ENCODE measurements around the gene GNL2.
A peak's percentile ranks its signal among the peaks of the same experiment; 100 is the strongest.

Gene GNL2

GRCh38 chr1:37629726-37630425 lies 34.1 kb upstream of the GNL2 start:
- no peaks in the 10 kb centered on the region for H3K4me1 ChIP-seq (ENCODE audit: control insufficient read depth, insufficient read depth, low read length)
- H3K9me3 ChIP-seq (ENCODE audit: control insufficient read depth, insufficient read depth, low read length), result no peaks in the 10 kb centered on the region
- no peak overlapping the region for H3K4me3 ChIP-seq (ENCODE audit: low read length)
- WGBS (ENCODE audit: insufficient coverage, insufficient read length), result no CpG with 5 or more reads among the region's 7 CpGs
- peaks cover 57% of the 10 kb centered on the region for H3K27me3 ChIP-seq (ENCODE audit: control insufficient read depth, insufficient read depth, low read length)
- DNase-seq (ENCODE audit: low read depth, low spot score), result no peak
- no peaks in the 10 kb centered on the region for H3K36me3 ChIP-seq (ENCODE audit: control insufficient read depth, insufficient read depth, low read length)
- H3K27ac ChIP-seq (ENCODE audit: low read length), result no peak overlapping the region

- Histone ChIP-seq H3K27ac (ENCODE audit: low read length) (no peak overlapping the region), H3K36me3 (ENCODE audit: control insufficient read depth, insufficient read depth, low read length) (no peaks in the 10 kb centered on the region), H3K27me3 (ENCODE audit: control insufficient read depth, insufficient read depth, low read length) (peaks cover 48% of the 10 kb centered on the region), H3K9me3 (ENCODE audit: control insufficient read depth, insufficient read depth, low read length) (no peaks in the 10 kb centered on the region), H3K4me3 (ENCODE audit: low read length) (no peak overlapping the region), H3K4me1 (ENCODE audit: control insufficient read depth, insufficient read depth, low read length) (no peaks in the 10 kb centered on the region)
- no peak for DNase-seq (ENCODE audit: low read depth, low spot score)
Observed at GRCh38 chr1:37629008-37629407, 33.3 kb upstream of the GNL2 start.

GRCh38 chr1:37628026-37628556 lies 32.4 kb upstream of the GNL2 start:
- Histone ChIP-seq H3K4me1 (ENCODE audit: control insufficient read depth, insufficient read depth, low read length) (no peaks in the 10 kb centered on the region), H3K4me3 (ENCODE audit: low read length) (no peak overlapping the region), H3K27ac (ENCODE audit: low read length) (no peak overlapping the region), H3K9me3 (ENCODE audit: control insufficient read depth, insufficient read depth, low read length) (no peaks in the 10 kb centered on the region), H3K27me3 (ENCODE audit: control insufficient read depth, insufficient read depth, low read length) (peaks cover 39% of the 10 kb centered on the region), H3K36me3 (ENCODE audit: control insufficient read depth, insufficient read depth, low read length) (no peaks in the 10 kb centered on the region)
- WGBS (ENCODE audit: insufficient coverage, insufficient read length), result no CpG with 5 or more reads among the region's 8 CpGs
- no peak for DNase-seq (ENCODE audit: low read depth, low spot score)

GRCh38 chr1:37622131-37622530 lies 26.4 kb upstream of the GNL2 start:
- Histone ChIP-seq H3K9me3 (ENCODE audit: control insufficient read depth, insufficient read depth, low read length) (no peaks in the 10 kb centered on the region), H3K27me3 (ENCODE audit: control insufficient read depth, insufficient read depth, low read length) (peaks cover 3% of the 10 kb centered on the region; the same call in 1 of the 2 replicates), H3K27ac (ENCODE audit: low read length) (no peak overlapping the region), H3K4me3 (ENCODE audit: low read length) (no peak overlapping the region), H3K36me3 (ENCODE audit: control insufficient read depth, insufficient read depth, low read length) (no peaks in the 10 kb centered on the region), H3K4me1 (ENCODE audit: control insufficient read depth, insufficient read depth, low read length) (no peaks in the 10 kb centered on the region)
- no CpG with 5 or more reads among the region's 6 CpGs for WGBS (ENCODE audit: insufficient coverage, insufficient read length)
- peak; percentile 16 for DNase-seq (ENCODE audit: low read depth, low spot score)

- no peaks in the 10 kb centered on the region for H3K4me1 ChIP-seq (ENCODE audit: control insufficient read depth, insufficient read depth, low read length)
- no peak overlapping the region for H3K27ac ChIP-seq (ENCODE audit: low read length)
- no peak overlapping the region for H3K4me3 ChIP-seq (ENCODE audit: low read length)
- no peak for DNase-seq (ENCODE audit: low read depth, low spot score)
- WGBS (ENCODE audit: insufficient coverage, insufficient read length), result no CpG with 5 or more reads among the region's 10 CpGs
- no peaks in the 10 kb centered on the region for H3K36me3 ChIP-seq (ENCODE audit: control insufficient read depth, insufficient read depth, low read length)
- peaks cover 3% of the 10 kb centered on the region; the same call in 1 of the 2 replicates for H3K27me3 ChIP-seq (ENCODE audit: control insufficient read depth, insufficient read depth, low read length)
- no peaks in the 10 kb centered on the region for H3K9me3 ChIP-seq (ENCODE audit: control insufficient read depth, insufficient read depth, low read length)
Observed at GRCh38 chr1:37621326-37621870, 25.7 kb upstream of the GNL2 start.

GRCh38 chr1:37620707-37621106 lies 25.0 kb upstream of the GNL2 start:
- H3K4me1 ChIP-seq (ENCODE audit: control insufficient read depth, insufficient read depth, low read length), result no peaks in the 10 kb centered on the region
- H3K9me3 ChIP-seq (ENCODE audit: control insufficient read depth, insufficient read depth, low read length), result no peaks in the 10 kb centered on the region
- H3K36me3 ChIP-seq (ENCODE audit: control insufficient read depth, insufficient read depth, low read length), result no peaks in the 10 kb centered on the region
- H3K27ac ChIP-seq (ENCODE audit: low read length), result no peak overlapping the region
- no peak overlapping the region for H3K4me3 ChIP-seq (ENCODE audit: low read length)
- peaks cover 3% of the 10 kb centered on the region; the same call in 1 of the 2 replicates for H3K27me3 ChIP-seq (ENCODE audit: control insufficient read depth, insufficient read depth, low read length)
- DNase-seq (ENCODE audit: low read depth, low spot score), result no peak
- no CpG with 5 or more reads among the region's 6 CpGs for WGBS (ENCODE audit: insufficient coverage, insufficient read length)

GRCh38 chr1:37616330-37616729 lies 20.6 kb upstream of the GNL2 start:
- Histone ChIP-seq H3K36me3 (ENCODE audit: control insufficient read depth, insufficient read depth, low read length) (no peaks in the 10 kb centered on the region), H3K4me3 (ENCODE audit: low read length) (no peak overlapping the region), H3K9me3 (ENCODE audit: control insufficient read depth, insufficient read depth, low read length) (no peaks in the 10 kb centered on the region), H3K27me3 (ENCODE audit: control insufficient read depth, insufficient read depth, low read length) (peaks cover 4% of the 10 kb centered on the region; the same call in 1 of the 2 replicates), H3K4me1 (ENCODE audit: control insufficient read depth, insufficient read depth, low read length) (no peaks in the 10 kb centered on the region), H3K27ac (ENCODE audit: low read length) (no peak overlapping the region)
- no peak for DNase-seq (ENCODE audit: low read depth, low spot score)
- WGBS (ENCODE audit: insufficient coverage, insufficient read length), result no CpG with 5 or more reads among the region's 14 CpGs

GRCh38 chr1:37614105-37614504 lies 18.4 kb upstream of the GNL2 start:
- Histone ChIP-seq H3K27ac (ENCODE audit: low read length) (no peak overlapping the region), H3K9me3 (ENCODE audit: control insufficient read depth, insufficient read depth, low read length) (no peaks in the 10 kb centered on the region), H3K4me1 (ENCODE audit: control insufficient read depth, insufficient read depth, low read length) (no peaks in the 10 kb centered on the region), H3K4me3 (ENCODE audit: low read length) (no peak overlapping the region), H3K36me3 (ENCODE audit: control insufficient read depth, insufficient read depth, low read length) (no peaks in the 10 kb centered on the region), H3K27me3 (ENCODE audit: control insufficient read depth, insufficient read depth, low read length) (peaks cover 1% of the 10 kb centered on the region; the same call in 1 of the 2 replicates)
- no CpG with 5 or more reads among the region's 5 CpGs for WGBS (ENCODE audit: insufficient coverage, insufficient read length)
- DNase-seq (ENCODE audit: low read depth, low spot score), result no peak

- Histone ChIP-seq H3K9me3 (ENCODE audit: control insufficient read depth, insufficient read depth, low read length) (no peaks in the 10 kb centered on the region), H3K36me3 (ENCODE audit: control insufficient read depth, insufficient read depth, low read length) (no peaks in the 10 kb centered on the region), H3K4me3 (ENCODE audit: low read length) (no peak overlapping the region), H3K27ac (ENCODE audit: low read length) (no peak overlapping the region), H3K27me3 (ENCODE audit: control insufficient read depth, insufficient read depth, low read length) (peaks cover 4% of the 10 kb centered on the region; the same call in 1 of the 2 replicates), H3K4me1 (ENCODE audit: control insufficient read depth, insufficient read depth, low read length) (no peaks in the 10 kb centered on the region)
- no CpG with 5 or more reads among the region's 4 CpGs for WGBS (ENCODE audit: insufficient coverage, insufficient read length)
- no peak for DNase-seq (ENCODE audit: low read depth, low spot score)
Observed at GRCh38 chr1:37612186-37612585, 16.4 kb upstream of the GNL2 start.

GRCh38 chr1:37609994-37610393 lies 14.3 kb upstream of the GNL2 start:
- Histone ChIP-seq H3K27ac (ENCODE audit: low read length) (no peak overlapping the region), H3K9me3 (ENCODE audit: control insufficient read depth, insufficient read depth, low read length) (no peaks in the 10 kb centered on the region), H3K4me3 (ENCODE audit: low read length) (no peak overlapping the region), H3K4me1 (ENCODE audit: control insufficient read depth, insufficient read depth, low read length) (no peaks in the 10 kb centered on the region), H3K27me3 (ENCODE audit: control insufficient read depth, insufficient read depth, low read length) (peaks cover 4% of the 10 kb centered on the region; the same call in 1 of the 2 replicates), H3K36me3 (ENCODE audit: control insufficient read depth, insufficient read depth, low read length) (no peaks in the 10 kb centered on the region)
- no CpG with 5 or more reads among the region's 2 CpGs for WGBS (ENCODE audit: insufficient coverage, insufficient read length)
- DNase-seq (ENCODE audit: low read depth, low spot score), result no peak

Data from iPS DF 6.9 (cell line).